Measurements from ENCODE around the gene DAD1. TPM values are rescaled to one million over a fixed set of nuclear protein-coding genes. Genes with fewer than 3 reads are reported as not detected.

The DAD1 gene
- total and polyA plus RNA-seq, 2 experiments from 2014 or later, result 327 to 463 TPM

GRCh38 chr14:22522466-22522957 is 66.5 kb downstream of the DAD1 start:
- TF ChIP-seq EZH2 (IDR thresholded peaks at IDR 0.05; ENCODE audit: borderline replicate concordance) (no peak), EZH2phosphoT487 (IDR thresholded peaks at IDR 0.05; ENCODE audit: low read depth, severe bottlenecking, unreplicated experiment) (no peak), CTCF (IDR thresholded peaks at IDR 0.05; ENCODE audit: poor library complexity) (no peak)
- Histone ChIP-seq H3K9me3 (ENCODE audit: low read depth) (no peaks in the 10 kb centered on the region), H3K9me2 (replicated peaks; ENCODE audit: insufficient read depth) (no peaks in the 10 kb centered on the region), H3K4me3 (no peak overlapping the region), H3K79me2 (no peaks in the 10 kb centered on the region), H2AFZ (no peak overlapping the region), H3K36me3 (replicated peaks; ENCODE audit: insufficient read depth, low read depth) (no peaks in the 10 kb centered on the region), H3K4me2 (peak overlapping the region; percentile 10), H4K20me1 (ENCODE audit: insufficient read depth, poor library complexity, severe bottlenecking) (no peaks in the 10 kb centered on the region), H3K27ac (no peak overlapping the region), H3K27me3 (no peaks in the 10 kb centered on the region), H3K4me1 (ENCODE audit: insufficient read depth) (peaks cover 26% of the 10 kb centered on the region)
- WGBS (ENCODE audit: low lambda C conversion rate, missing lambda C conversion rate), result 96% methylated on average over 1 of the region's 1 CpG
- no peak for DNase-seq (ENCODE audit: low spot score)

- no peaks in the 10 kb centered on the region for H3K79me2 ChIP-seq
- no peak for DNase-seq (ENCODE audit: low spot score)
- H3K4me1 ChIP-seq (ENCODE audit: insufficient read depth), result peaks cover 26% of the 10 kb centered on the region
- no peaks in the 10 kb centered on the region for H3K36me3 ChIP-seq (replicated peaks; ENCODE audit: insufficient read depth, low read depth)
- H2AFZ ChIP-seq, result no peak overlapping the region
- no peaks in the 10 kb centered on the region for H3K9me2 ChIP-seq (replicated peaks; ENCODE audit: insufficient read depth)
- peak overlapping the region; percentile 26 for H3K27ac ChIP-seq
- H4K20me1 ChIP-seq (ENCODE audit: insufficient read depth, poor library complexity, severe bottlenecking), result no peaks in the 10 kb centered on the region
- TF ChIP-seq CTCF (IDR thresholded peaks at IDR 0.05; ENCODE audit: poor library complexity), result no peak
- TF ChIP-seq EZH2phosphoT487 (IDR thresholded peaks at IDR 0.05; ENCODE audit: low read depth, severe bottlenecking, unreplicated experiment), result no peak
- no peak overlapping the region for H3K4me3 ChIP-seq
- no peaks in the 10 kb centered on the region for H3K9me3 ChIP-seq (ENCODE audit: low read depth)
- 69% methylated on average over 4 of the region's 4 CpGs for WGBS (ENCODE audit: low lambda C conversion rate, missing lambda C conversion rate)
- no peak overlapping the region for H3K4me2 ChIP-seq
- H3K27me3 ChIP-seq, result no peaks in the 10 kb centered on the region
Measured at GRCh38 chr14:22521449-22522239, 67.4 kb downstream of the DAD1 start.

- Histone ChIP-seq H3K4me2 (no peak overlapping the region), H4K20me1 (ENCODE audit: insufficient read depth, poor library complexity, severe bottlenecking) (no peaks in the 10 kb centered on the region), H3K27me3 (no peaks in the 10 kb centered on the region), H3K27ac (no peak overlapping the region), H3K4me3 (no peak overlapping the region), H2AFZ (no peak overlapping the region), H3K4me1 (ENCODE audit: insufficient read depth) (peaks cover 26% of the 10 kb centered on the region), H3K79me2 (no peaks in the 10 kb centered on the region), H3K9me2 (replicated peaks; ENCODE audit: insufficient read depth) (no peaks in the 10 kb centered on the region), H3K36me3 (replicated peaks; ENCODE audit: insufficient read depth, low read depth) (no peaks in the 10 kb centered on the region), H3K9me3 (ENCODE audit: low read depth) (no peaks in the 10 kb centered on the region)
- DNase-seq (ENCODE audit: low spot score), result no peak
- 89% methylated on average over 5 of the region's 5 CpGs for WGBS (ENCODE audit: low lambda C conversion rate, missing lambda C conversion rate)
- no peak for TF ChIP-seq EZH2 (IDR thresholded peaks at IDR 0.05; ENCODE audit: borderline replicate concordance)
- TF ChIP-seq CTCF (IDR thresholded peaks at IDR 0.05; ENCODE audit: poor library complexity), result no peak
- TF ChIP-seq EZH2phosphoT487 (IDR thresholded peaks at IDR 0.05; ENCODE audit: low read depth, severe bottlenecking, unreplicated experiment), result no peak
Measured at GRCh38 chr14:22520796-22521195, 68.2 kb downstream of the DAD1 start.
